HG03175 (cell line): ENCODE results near the gene CFAP65.

ENCODE experiments used
- ATAC-seq: cut with Tn5 transposase; IDR thresholded peaks from one replicate; pipeline ENCODE4 v1.9.1; 2021; ENCODE audit warnings: mild to moderate bottlenecking, moderate library complexity; ENCODE audit not compliant: unreplicated experiment

CFAP65 gene

GRCh38 chr2:218993345-218994315, 47.7 kb downstream of the CFAP65 start, which contains the start of gene CRYBA2:
CRYBA2 (minus strand) TSS chr2:218993422; CDS start chr2:218993176, 246 bp downstream.
- ATAC-seq, result no peak

- no peak for ATAC-seq
These were observed 48.5 kb downstream of the CFAP65 start for GRCh38 chr2:218992703-218993344.

DNA sequence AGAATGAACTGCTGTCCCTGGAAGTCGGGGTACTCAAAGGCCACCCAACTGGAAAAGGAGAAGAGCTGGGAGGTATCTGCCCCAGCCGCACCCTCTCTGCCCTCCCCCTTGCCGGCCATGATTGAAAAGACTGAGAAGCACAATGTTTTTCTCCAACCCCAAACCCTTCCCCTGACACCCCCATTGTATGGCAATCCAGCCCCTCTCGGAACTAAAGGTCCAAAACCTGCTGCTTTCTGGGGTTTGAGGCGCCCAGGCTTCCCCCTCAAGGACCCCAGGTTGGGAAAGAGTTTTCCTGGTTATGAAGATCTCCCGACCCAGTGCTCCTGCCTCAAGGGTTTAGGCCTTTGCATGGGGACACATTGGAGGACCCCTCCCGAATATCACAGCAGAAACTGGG, 49.1 kb downstream of the CFAP65 start:
- ATAC-seq, result no peak

GRCh38 chr2:218991674-218992168, 49.6 kb downstream of the CFAP65 start:
- ATAC-seq, result no peak

DNA sequence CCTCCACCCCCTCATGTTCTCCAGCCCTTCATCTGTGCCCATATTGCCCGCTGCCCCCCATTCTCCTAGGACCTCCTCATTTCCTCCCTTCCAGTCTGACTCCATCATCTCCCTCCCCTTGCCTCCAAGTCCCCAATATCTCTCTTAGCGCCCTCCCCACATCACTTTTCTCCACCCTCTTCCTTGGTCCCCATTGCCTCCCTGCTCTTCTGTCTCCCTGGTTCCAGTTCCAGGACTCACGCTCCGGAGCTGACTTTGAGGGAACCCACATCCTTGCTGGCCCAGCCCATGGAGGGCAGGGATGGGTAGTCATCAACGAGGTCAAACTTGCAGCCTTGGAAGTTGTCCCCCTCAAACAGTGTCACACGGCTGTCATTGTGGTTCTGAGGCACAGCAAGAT, 50.7 kb downstream of the CFAP65 start:
- no peak for ATAC-seq

DNA sequence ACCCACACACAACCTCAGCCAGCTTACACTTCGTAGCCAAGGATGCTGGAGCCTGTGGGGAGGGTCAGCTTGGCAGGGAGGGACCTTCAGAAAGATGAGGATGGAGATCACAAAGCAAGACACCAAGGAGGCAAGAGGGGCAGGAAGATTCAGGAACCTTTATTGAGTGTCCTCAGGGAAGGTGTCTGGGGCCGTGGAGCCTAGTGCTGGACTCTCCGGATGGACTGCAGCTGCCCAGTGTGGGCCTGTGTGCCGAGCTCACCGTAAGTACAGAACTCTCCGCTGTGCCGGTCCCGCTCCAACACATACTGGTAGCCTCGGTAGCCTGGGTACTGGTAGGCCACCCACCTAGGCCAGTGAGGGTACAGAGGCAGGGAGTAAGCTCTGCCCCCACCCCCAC, 51.3 kb downstream of the CFAP65 start:
- no peak for ATAC-seq

GRCh38 chr2:218988650-218989049, 52.7 kb downstream of the CFAP65 start:
- ATAC-seq, result no peak

- no peak for ATAC-seq
These were observed 53.2 kb downstream of the CFAP65 start for GRCh38 chr2:218988164-218988563.

- ATAC-seq, result no peak
These were observed 55.1 kb downstream of the CFAP65 start for GRCh38 chr2:218986148-218986761.

DNA sequence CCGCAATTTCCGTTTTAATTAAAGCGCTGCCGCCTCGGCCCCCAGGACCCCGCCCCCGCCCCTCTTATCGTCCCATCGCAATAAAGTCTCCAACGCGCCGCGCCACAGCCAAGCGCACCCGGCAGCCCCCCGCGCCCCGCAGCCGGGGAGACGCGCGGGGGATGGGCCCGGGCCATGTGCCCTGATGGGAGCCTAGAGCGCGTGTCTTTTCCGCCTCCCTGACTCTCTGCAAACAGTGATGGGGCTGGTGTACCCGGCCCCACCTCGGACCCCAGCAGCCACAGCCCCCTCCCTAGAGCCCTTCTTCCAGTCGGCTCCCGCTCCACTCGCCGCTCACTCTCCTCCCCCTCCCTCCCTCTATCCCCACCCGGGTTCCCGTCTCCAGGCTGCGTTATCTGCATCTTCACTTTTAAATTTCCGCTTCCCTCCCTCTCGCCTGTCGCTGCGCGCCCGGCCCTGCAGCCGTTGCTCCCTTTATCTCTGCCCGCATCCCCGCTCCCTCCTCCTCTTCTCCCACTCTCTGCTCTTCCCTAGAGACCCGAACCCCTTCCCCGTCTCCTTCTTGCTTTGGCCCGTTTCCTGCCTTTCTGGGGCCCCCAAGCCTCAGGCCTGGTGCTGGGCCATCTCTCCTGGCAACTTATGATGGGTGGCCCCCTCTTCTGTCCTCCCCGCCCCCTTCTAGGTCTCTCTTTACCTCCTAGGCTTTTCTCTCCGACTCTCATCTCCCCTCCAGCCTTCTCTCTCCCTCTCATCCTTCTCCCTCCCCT, 55.8 kb downstream of the CFAP65 start:
- ATAC-seq, result no peak

DNA sequence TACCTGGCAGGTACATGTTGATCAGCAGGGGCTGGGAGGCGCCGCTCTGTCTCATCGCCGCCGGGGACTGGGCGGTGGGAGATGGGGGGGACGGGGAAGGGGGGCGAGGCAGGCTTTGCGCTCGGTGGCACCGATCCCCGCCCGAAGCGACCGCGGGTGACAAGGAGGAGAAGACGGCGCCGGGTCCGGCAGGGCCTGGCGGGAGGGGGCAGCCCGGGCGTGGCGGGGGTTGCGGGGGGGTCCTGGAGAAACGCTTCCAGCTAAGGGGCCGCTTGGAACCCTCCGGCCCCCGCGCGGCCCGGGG, 56.3 kb downstream of the CFAP65 start, which contains the start of gene FEV:
Gene FEV, minus strand, starts transcription at position 164 of the 304 bp plus-strand sequence. Its CDS starts 109 bp downstream, at position 55.
- no peak for ATAC-seq

GRCh38 chr2:218984239-218985020, 56.9 kb downstream of the CFAP65 start:
- no peak for ATAC-seq

DNA sequence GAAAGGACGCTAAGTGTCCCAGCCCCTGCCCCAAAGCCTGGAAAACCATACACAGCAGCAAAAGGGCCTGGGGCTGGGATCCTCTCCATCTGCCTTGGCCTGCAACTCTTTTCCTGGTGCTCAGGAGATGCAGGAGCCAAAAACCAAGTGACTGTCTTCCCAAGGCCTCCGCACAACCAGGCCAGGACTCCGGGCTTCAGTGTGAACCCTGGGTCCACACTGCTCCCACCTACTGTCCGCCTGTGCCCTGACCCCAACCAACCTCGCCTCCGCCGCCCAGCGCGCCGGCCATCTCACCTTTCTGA, 57.4 kb downstream of the CFAP65 start:
- no peak for ATAC-seq

GRCh38 chr2:218983263-218983933, 57.9 kb downstream of the CFAP65 start:
- no peak for ATAC-seq

- ATAC-seq, result no peak
These were observed 58.6 kb downstream of the CFAP65 start for GRCh38 chr2:218982586-218983262.

DNA sequence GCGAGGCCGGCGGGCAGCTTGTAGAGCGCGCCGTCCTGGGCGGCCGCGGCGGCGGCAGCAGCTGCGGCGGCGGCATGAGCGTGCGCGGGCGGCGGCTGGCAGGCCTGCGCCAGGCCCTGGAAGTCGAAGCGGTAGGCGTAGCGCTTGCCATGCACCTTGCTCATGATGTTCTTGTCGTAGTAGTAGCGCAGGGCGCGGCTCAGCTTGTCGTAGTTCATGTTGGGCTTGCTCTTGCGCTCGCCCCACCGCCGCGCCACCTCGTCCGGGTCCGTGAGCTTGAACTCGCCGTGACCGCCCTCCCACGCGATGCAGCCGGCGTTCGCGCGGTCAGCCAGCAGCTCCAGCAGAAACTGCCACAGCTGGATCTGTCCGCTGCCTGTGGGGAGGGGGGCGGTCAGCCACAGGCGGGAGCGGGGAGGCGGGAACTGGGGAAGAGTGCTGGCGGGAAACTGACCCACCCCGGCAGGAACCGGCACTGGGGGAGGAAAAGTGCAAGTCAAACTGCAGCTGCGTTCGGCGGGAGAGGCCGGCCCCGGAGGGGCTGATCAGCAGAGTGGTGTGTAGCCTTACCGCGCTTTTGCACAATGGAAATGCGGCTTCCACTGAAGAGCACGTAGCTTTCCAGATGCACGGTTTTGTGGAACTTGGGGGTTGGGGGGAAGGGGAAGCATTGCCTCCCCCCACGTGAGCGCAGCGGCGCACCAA, 59.3 kb downstream of the CFAP65 start:
- no peak for ATAC-seq

DNA sequence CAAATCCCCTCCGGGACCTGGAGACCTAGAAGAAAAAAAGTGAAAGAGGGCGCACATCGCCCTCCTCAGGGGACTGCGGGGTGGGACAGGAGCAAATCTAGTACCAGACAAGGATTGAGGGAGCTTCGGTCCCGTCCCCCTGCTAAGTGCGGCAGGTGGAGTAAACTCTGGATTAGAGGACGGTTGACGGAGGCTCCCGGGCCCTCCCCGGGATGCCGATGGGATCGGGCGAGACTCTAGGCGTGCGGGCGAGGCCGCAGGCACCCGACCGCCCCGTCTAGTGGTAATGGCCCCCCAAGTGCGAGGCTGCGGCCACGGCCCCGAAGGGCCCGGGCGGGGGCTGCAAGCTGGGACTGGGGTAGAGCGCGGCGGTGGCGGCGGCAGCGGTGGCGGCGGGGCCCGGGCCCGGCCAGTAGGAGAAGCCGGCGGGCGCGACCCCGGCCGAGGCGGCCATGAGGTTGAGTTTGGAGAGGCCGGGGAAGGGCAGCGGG, 59.9 kb downstream of the CFAP65 start:
- no peak for ATAC-seq

DNA sequence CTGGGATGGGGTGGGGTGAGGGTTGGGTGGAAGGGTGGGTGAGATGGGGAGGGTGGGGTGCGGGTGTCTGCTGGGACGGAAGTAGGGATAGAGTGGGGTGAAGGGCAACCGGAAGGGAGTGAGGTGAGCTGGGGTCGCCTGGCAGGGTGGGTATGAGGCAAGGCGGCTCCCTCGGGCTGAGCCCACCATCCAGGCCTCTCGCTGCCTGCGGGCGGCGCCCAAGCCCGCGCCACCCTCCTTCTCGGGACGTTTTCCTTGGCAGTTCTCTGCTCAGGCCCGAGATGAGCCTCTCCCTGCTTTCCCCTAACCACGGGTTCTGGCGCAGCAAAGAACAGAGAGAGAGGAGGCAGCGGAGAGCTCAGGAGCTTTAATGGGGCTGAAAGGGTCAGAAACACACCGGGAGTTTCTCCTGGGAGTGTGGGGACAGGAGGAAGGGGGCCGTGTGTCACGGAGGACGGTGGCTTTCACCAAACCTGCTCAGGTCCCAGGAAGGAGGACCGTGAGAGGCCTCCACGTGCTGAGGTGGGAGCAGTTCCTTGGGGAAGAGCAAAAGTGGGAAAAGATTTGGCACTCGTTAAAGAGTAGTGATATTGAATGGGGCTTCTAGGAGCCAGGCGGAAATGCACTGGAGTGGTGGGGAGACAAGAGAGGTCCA, 60.5 kb downstream of the CFAP65 start:
- no peak for ATAC-seq
